SK-MEL-5 (cell line): ENCODE results near the gene FBXL19. TPM values are rescaled to one million over a fixed set of nuclear protein-coding genes. Genes with fewer than 3 reads are reported as not detected.

ENCODE experiments used
- DNase-seq: peaks from one replicate; pipeline ENCODE4 v3.0.0-alpha.2; 2016; ENCODE audit warnings: low read depth, low spot score
- in situ Hi-C: cut with HindIII; loops from 2 replicates; pipeline ENCODE4 v1.10.0; 2016; ENCODE audit warnings: low sequenced_read_pairs, high pct_unique_total_duplicates, low pct_unique_long_range_greater_than_20kb
- small RNA-seq, 2 experiments: library from RNA; depleted of rRNA; stranded (forward); fragments of <200 nt; gene quantifications; one replicate each; pipeline ENCODE3, GENCODE V24; 2014
- total RNA-seq: library from RNA; depleted of rRNA; stranded (reverse); fragments of >200 nt; shearing (Covaris generic); gene quantifications from 2 replicates; pipeline ENCODE4 v1.2.3, GENCODE V29; 2014; rRNA removed

Gene FBXL19
- total RNA-seq, 1 experiment from 2014 or later, result 20.8 TPM

- in situ Hi-C loops, result no loop called here
- no peak for DNase-seq
Measured at GRCh38 chr16:30990105-30990504, 66.7 kb downstream of the FBXL19 start.

- in situ Hi-C loops, result no loop called here
- DNase-seq, result no peak
Measured at GRCh38 chr16:30991052-30991451, 67.7 kb downstream of the FBXL19 start.

- in situ Hi-C loops, result no loop called here
- no peak for DNase-seq
Measured at GRCh38 chr16:30992276-30992780, 69.0 kb downstream of the FBXL19 start.

DNA sequence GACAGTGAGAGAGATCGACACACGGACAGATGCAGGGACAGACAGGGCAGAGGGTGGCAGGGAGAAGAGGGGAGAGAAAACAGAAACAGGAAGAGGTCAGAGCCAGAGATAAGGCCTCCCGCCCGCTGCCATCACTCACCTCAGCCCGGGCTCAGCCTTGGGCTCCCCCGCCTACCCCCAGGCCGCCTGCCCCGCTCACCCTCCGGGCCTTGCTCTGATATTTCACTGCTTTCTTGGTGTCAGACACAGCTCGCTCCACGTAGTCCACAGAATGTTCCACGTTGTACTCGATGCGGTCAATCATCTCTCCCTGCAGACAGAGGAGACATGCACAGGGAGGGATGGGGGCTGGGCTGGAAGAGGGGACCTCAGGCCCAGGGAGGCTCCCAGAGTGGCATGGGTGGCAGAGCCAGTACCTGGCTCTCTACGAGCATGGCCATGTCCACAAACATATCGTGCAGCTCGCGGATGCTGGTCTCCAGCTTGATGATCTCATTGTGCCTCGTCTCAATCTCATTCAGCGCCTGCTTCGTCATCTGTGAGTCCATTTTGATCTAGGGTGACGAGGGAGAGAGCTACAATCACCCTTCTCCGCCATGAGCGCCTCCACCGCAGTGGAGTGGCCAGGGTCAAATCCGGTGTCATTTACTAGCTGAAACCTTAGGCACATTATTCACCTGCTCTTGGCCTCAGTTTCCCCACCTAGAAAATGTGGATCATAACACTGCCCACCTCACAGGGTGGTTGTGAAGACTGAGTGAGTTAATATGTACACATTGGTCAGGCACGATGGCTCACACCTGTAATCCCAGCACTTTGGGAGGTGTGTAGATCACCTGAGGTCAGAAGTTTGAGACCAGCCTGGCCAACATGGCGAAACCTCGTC is 69.8 kb downstream of the FBXL19 start:
- DNase-seq, result no peak
- in situ Hi-C loops, result no loop called here

DNA sequence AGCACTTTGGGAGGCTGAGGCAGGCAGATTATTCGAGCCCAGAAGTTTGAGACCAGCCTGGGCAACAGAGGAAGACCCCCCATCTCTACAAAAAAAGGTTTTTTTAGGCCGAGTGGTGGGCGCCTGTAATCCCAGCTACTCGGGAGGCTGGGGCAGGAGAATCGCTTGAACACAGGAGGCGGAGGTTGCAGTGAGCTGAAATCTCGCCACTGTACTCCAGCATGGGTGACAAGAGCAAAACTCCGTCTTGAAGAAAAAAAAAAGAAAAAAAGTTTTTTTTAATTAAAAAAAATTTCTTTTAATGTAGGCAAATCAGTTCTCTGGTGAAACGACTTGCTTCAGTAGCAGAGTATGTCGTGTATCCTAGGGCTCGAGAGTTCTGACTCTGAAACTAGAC is 72.6 kb downstream of the FBXL19 start:
- DNase-seq, result no peak
- in situ Hi-C loops, result no loop called here

GRCh38 chr16:30996324-30996984 is 73.1 kb downstream of the FBXL19 start:
- in situ Hi-C loops, result no loop called here

GRCh38 chr16:30996985-30997724 is 73.8 kb downstream of the FBXL19 start:
- DNase-seq, result peak; percentile 56
- in situ Hi-C loops, result no loop called here

More at GRCh38 chr16:30996324-30996984, 73.1 kb downstream of the FBXL19 start:
- DNase-seq, result no peak

- in situ Hi-C loops, result no loop called here
- DNase-seq, result peak; percentile 15
Measured at GRCh38 chr16:30997725-30998711, 74.6 kb downstream of the FBXL19 start.

Small RNA genes within 50 kb of the gene (small RNA-seq; reads per million reads assigned to genes)
- gene AC135048.1 (0 reads per million in 2 experiments), gene MIR4519 (0 reads per million in 2 experiments), gene MIR762 (0 reads per million in 2 experiments)

Other genes starting within 250 kb of the FBXL19 start
- gene SRCAP, start 224.4 kb upstream of the FBXL19 start, total RNA-seq, result 5.8 and 9.4 TPM in 2 replicates
- 14.3 and 16.4 TPM in 2 replicates for gene PHKG2, start 175.1 kb upstream of the FBXL19 start, total RNA-seq
- gene CFAP119, start 161.5 kb upstream of the FBXL19 start, total RNA-seq, result 0.05 and 1.8 TPM in 2 replicates
- gene RNF40, start 161.2 kb upstream of the FBXL19 start, total RNA-seq, result 108 and 120 TPM in 2 replicates
- gene ZNF629, start 136.4 kb upstream of the FBXL19 start, total RNA-seq, result 6.6 and 6.8 TPM in 2 replicates
- 21.5 and 22.0 TPM in 2 replicates for gene BCL7C, start 29.5 kb upstream of the FBXL19 start, total RNA-seq
- 0.13 and 0.29 TPM in 2 replicates for gene CTF1, start 27.0 kb upstream of the FBXL19 start, total RNA-seq
- 35.2 and 43.9 TPM in 2 replicates for gene ORAI3, start 25.5 kb downstream of the FBXL19 start, total RNA-seq
- 1.8 and 4.0 TPM in 2 replicates for gene SETD1A, start 34.2 kb downstream of the FBXL19 start, total RNA-seq
- gene HSD3B7, start 61.6 kb downstream of the FBXL19 start, total RNA-seq, result 4.3 and 5.2 TPM in 2 replicates
- gene STX1B, start 87.1 kb downstream of the FBXL19 start, total RNA-seq, result 0.13 TPM in 1 of 2 replicates, not detected in the other
- 9.6 and 10.5 TPM in 2 replicates for gene STX4, start 110.0 kb downstream of the FBXL19 start, total RNA-seq
- gene ZNF668, start 150.7 kb downstream of the FBXL19 start, total RNA-seq, result 9.3 TPM in 2 replicates
- 9.0 and 9.3 TPM in 2 replicates for gene ZNF646, start 150.8 kb downstream of the FBXL19 start, total RNA-seq
- 0.40 and 0.50 TPM in 2 replicates for gene PRSS53, start 165.4 kb downstream of the FBXL19 start, total RNA-seq
- 206 and 219 TPM in 2 replicates for gene VKORC1, start 171.2 kb downstream of the FBXL19 start, total RNA-seq
- gene BCKDK, start 184.8 kb downstream of the FBXL19 start, total RNA-seq, result 23.6 and 27.2 TPM in 2 replicates
- 26.9 and 34.3 TPM in 2 replicates for gene KAT8, start 194.1 kb downstream of the FBXL19 start, total RNA-seq
- not detected in 2 replicates for gene PRSS8, start 212.2 kb downstream of the FBXL19 start, total RNA-seq
- gene PRSS36, start 226.5 kb downstream of the FBXL19 start, total RNA-seq, result 0.05 and 0.50 TPM in 2 replicates